Esophagus squamous epithelium (tissue), 4 donors: ENCODE results near the gene C1orf185.

Source experiments
- CTCF ChIP-seq, 6 experiments: fragments of 450-650 bp in 4 of 6; fragments of 200-600 bp in 2 of 6; sonication (generic) in 2 of 6; IDR thresholded peaks; one replicate each; pipeline ENCODE4 v1.5.1; 2016 to 2019; ENCODE audit warnings: antibody characterized with exemption in 6 of 6, mild to moderate bottlenecking in 4 of 6, moderate library complexity in 4 of 6
- POLR2A ChIP-seq, 4 donors: fragments of 450-650 bp; IDR thresholded peaks; one replicate each; pipeline ENCODE4 v1.6.1; 2017; ENCODE audit warnings: antibody characterized with exemption in 4 of 4, mild to moderate bottlenecking in 4 of 4, moderate library complexity in 3 of 4

- TF ChIP-seq CTCF (IDR thresholded peaks at IDR 0.05), result no peak
- no peak for TF ChIP-seq POLR2A (IDR thresholded peaks at IDR 0.05)
Measured at GRCh38 chr1:51170342-51170741, 68.3 kb downstream of the C1orf185 start.
